ENCODE measurements around the gene CRPPA.
"Not testable (repeated sequence)": the region's sequence is repeated elsewhere in the genome, so short reads cannot be mapped to it uniquely, and the experiment has no call there.

Gene CRPPA

GRCh38 chr7:16421333-16422102 is at the start of gene CRPPA:
Gene CRPPA (minus strand): TSS chr7:16421538. CDS start chr7:16421322, 216 bp downstream.
- DNase-seq, result no peak

GRCh38 chr7:16465469-16466361 is 44.4 kb upstream of the CRPPA start, which contains the start of gene SOSTDC1:
Gene SOSTDC1 (minus strand): TSS chr7:16465738. CDS start chr7:16465668, 70 bp downstream.
- peak; percentile 21 for DNase-seq

GRCh38 chr7:16463949-16464715 is 42.8 kb upstream of the CRPPA start:
- no peak for DNase-seq

GRCh38 chr7:16463520-16463919 is 42.2 kb upstream of the CRPPA start:
- no peak for DNase-seq

- DNase-seq, result no peak
Observed at GRCh38 chr7:16462431-16462889, 41.1 kb upstream of the CRPPA start.

- DNase-seq, result no peak
Observed at GRCh38 chr7:16460789-16461493, 39.6 kb upstream of the CRPPA start.

- DNase-seq, result not testable (repeated sequence)
Observed at GRCh38 chr7:16456303-16456702, 35.0 kb upstream of the CRPPA start.

- no peak for DNase-seq
Observed at GRCh38 chr7:16455591-16455990, 34.3 kb upstream of the CRPPA start.

- DNase-seq, result no peak
Observed at GRCh38 chr7:16450366-16450765, 29.0 kb upstream of the CRPPA start.

- DNase-seq, result no peak
Observed at GRCh38 chr7:16447876-16448275, 26.5 kb upstream of the CRPPA start.

GRCh38 chr7:16446508-16446907 is 25.2 kb upstream of the CRPPA start:
- no peak for DNase-seq

GRCh38 chr7:16443871-16444270 is 22.5 kb upstream of the CRPPA start:
- DNase-seq, result not testable (repeated sequence)

- DNase-seq, result no peak
Observed at GRCh38 chr7:16438988-16439387, 17.6 kb upstream of the CRPPA start.

GRCh38 chr7:16436306-16436705 is 15.0 kb upstream of the CRPPA start:
- DNase-seq, result no peak

GRCh38 chr7:16433568-16434122 is 12.3 kb upstream of the CRPPA start:
- no peak for DNase-seq

- no peak for DNase-seq
Observed at GRCh38 chr7:16432425-16432731, 11.0 kb upstream of the CRPPA start.

- no peak for DNase-seq
Observed at GRCh38 chr7:16431646-16432424, 10.5 kb upstream of the CRPPA start.

GRCh38 chr7:16430133-16430532 is 8.8 kb upstream of the CRPPA start:
- no peak for DNase-seq

GRCh38 chr7:16428672-16429071 is 7.3 kb upstream of the CRPPA start:
- no peak for DNase-seq

GRCh38 chr7:16428182-16428581 is 6.8 kb upstream of the CRPPA start:
- DNase-seq, result no peak

- DNase-seq, result no peak
Observed at GRCh38 chr7:16423761-16424160, 2.4 kb upstream of the CRPPA start.

Measured in NCI-H774 (cell line).